HG02798 (cell line): ENCODE measurements around the gene CDH23.

Experiments used
- ATAC-seq: cut with Tn5 transposase; IDR thresholded peaks from one replicate; pipeline ENCODE4 v1.9.1; 2021; ENCODE audit warnings: mild to moderate bottlenecking; ENCODE audit not compliant: unreplicated experiment, poor library complexity

Gene CDH23

DNA sequence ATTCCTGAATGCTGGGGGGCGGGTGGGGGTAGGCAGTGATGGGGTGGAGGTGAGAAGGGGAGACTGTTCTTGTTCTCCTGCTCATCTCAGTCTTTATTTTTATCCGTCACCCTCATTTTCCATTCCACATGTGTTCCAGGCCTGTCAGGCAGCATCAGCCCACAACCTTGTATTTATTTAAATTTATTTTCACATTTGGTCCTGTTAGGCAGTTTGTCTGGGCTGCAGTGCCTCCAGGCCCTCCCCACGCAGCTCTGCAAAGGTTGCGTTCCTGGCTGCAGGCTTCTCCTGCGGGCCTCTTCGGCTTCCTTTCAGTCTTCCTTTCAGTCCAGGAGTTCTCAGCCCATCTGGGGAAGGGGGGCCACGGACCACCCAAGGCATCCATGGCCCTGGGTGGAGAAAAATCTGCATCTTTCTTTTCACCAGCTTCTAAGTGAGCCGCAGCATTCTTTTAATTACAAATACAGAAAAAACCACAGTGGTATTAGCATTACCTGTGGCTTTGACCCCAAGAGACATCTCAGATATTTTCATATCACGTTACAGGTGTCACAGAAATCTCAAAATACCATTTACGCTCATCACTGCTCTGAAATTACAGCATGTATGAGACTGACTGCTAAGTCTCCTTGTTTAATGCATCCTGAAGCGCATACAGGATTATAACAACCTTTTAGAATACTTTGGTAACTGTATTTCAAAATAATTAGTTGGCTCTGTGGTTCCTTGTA, 228.9 kb downstream of the CDH23 start:
- no peak for ATAC-seq

DNA sequence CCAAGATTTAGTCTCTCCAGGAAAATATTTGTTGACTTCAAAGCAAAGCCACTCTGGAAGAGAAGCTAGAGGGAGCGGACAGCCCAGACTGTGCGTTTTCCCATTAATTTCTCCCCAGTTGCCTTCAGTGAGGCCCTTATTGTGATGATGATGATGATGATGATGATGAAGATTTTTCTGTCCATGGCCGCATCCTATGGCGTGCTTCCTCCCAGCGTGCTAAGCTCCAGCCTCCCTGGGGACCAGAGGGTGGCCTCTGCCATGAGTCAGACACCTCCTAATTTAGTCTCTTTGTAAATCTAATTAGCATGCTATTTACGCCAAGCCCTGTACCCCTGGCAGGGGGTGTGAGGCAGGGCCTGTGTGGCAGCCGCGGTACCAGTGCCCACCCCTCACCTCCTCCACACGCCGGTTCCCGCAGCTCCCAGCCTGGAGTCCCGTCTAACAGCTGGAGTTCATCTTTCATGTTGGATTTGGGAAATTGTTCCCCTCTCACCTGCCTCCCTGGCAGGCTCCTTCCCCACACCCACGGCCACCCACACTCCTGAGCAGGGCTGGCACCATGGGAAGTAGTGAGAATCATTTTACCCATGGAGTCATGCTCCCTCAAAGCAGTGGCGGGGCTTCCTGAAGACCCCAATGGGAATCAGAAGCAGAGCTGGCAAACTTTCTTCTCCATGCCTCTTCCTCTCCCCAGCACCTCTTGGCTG, 230.7 kb downstream of the CDH23 start:
- no peak for ATAC-seq

DNA sequence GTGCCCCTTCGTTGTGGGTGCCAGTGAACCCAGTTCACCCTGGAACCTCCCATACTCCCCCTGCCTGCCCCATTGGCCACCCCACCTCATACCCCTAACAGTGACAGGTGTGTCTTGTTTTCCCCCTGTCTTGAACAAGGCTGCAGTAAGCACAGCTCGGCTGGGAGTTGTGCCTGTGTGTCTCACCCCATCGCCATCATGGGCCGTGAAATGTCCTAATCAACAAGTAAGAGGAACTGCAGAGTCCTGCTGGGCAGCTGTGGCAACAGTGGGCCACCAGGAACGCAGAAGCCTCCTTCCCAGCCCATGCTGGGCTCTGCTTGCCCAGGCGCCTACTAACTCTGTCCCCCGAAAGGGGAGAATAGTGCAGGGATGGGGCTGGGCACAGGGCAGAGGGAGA, 231.2 kb downstream of the CDH23 start:
- no peak for ATAC-seq

DNA sequence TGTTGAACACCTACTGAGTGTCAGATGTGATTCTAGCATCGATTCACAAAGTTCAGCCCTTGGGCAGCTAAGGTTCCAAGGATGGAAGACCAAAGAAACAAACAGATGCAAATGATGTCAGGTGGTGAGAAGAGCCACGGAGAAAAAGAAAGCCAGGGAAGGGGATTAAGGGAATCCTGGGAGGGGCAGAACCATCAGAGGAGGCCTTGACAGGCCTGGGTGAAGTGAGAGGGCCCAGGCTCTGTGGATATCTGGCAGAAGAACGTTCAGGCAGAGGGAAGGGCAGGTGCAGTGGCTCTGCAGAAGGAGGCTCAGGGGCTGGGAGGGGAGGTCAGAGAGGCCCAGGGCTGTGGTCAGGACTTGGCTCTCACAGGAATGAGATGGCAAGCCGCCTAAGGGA, 232.4 kb downstream of the CDH23 start:
- ATAC-seq: no peak

DNA sequence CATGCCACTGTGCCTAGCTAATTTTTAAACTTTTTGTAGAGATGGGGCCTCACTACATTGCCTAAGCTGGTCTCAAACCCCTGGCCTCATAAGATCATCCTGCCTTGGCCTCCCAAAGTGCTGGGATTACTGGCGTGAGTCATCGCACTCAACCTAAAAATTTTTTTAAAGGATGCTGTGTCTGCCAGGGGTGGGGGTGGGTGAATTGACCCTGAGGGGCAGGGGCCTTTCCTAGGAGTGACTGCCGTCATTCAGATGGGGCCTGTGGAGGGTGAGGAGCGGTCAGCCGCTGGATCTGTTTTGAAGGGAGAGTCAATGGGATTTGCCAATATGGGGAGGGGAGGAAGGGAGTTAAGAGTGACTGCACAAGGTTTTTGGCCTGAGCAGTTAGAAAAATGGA, 233.4 kb downstream of the CDH23 start:
- ATAC-seq: no peak

DNA sequence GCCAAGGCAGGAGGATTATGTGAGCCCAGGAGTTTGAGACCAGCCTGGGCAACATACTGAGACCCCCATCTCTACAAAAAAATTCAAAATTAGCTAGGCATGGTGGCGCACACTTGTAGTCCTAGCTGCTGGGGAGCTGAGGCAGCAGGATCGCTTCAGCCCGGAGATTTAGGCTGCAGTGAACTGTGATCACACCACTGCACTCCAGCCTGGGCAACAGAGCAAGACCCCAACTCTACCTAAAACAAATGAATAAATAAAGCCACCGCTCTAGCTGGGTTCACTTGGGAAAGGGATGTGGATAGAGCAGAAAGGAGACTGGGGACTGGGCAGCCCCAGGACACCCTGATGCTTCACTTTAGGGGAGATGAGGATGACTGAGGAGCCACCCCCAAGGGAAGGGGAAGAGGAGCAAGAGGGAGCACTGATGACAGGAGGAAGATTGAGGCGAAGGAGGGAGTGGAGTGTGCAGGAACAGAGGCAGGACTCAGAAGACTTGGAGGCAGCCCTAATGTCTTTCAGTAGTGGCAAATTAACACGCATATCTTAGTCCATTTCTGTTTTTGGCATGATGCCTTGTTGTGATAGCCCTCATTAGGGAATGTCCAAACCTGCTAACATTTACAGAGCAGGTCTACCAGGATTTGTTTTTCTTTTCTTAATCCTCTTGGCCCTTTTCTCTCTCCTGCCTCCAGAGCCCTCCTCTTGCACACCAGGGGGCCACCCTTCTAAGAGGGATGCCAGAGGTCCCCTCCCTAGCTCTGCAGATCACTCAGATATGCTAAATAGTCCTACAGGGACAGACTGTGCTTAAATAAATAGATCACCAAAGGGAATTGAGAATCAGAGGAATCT, 234.5 kb downstream of the CDH23 start:
- no peak for ATAC-seq

DNA sequence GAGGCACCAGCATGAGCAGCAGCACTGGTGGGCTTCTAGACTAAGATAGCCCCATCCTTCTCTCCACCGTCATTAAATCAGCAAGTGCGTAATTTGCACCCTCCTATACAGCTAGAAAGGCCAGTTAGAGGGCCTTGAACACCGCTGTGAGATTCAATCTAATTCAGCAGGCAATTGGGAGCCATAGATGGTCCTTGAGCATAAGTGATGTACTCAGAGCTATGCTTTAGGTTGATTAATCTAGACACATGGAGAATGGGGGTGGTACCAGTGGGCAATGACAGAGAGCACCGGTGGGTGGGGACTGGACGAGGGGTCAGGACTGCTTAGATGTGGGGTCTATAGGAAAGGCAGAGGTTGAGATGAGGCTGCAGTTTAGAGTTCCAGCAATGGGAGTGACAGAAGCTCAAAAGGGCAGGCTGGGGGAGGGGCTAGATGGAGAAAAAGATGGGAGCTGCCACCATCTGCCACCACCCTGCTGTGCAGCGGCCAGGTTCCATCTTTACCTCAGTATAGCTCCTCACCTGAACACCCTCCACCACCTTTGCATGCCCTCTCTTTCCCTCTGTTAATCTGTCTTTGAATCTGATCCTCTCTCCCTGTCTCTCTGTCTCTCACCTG, 235.6 kb downstream of the CDH23 start:
- no peak for ATAC-seq

DNA sequence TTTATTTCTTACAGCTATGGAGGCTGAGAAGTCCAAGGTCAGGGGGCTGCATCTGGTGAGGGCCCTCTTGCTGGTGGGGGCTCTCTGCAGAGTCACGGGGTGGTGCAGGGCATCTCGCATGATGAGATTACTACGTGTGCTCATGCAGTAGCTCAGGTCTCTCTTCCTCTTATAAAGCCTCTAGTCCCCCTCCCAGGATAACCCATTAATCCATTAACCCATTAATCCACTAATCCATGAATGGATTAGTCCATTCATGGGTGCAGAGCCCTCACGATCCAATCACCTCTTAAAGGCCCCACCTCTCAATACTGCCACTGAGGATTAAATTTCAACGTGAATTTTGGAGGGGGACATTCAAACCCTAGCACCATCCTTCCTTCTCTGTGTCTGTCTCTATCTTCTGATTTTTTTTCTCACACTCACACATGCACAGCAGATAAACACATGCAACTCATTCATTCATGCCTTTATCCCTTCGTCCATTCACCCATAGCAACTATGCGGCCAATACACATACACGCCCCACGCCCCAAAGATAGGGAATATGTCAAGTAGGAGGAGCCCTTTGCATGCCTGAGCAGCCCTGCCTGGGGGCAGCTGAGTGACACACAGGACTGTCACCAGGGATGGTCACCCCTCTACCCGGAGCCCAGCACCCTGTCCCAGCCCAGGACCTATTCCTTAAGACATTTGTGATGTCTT, 236.3 kb downstream of the CDH23 start:
- no peak for ATAC-seq

DNA sequence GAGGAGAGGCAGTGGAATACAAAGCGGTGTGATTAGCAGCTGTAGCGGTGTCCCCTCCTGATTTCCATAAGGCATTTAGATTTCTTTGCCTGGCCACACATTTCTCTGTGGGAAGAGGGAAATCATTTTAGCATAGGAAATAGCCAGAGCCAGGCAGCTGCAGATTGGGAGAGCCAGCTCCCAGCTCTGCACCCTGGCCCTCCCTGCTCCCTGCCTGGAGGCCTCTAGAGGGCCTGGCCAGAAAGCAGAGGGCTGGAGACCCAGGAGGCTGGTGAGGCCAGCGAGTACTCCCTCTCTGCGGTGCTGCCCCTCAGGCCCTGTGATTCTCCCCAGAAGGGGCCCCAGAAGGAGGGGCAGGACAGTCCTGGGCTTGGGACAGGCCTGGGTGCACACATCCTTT, 237.2 kb downstream of the CDH23 start:
- ATAC-seq: no peak

DNA sequence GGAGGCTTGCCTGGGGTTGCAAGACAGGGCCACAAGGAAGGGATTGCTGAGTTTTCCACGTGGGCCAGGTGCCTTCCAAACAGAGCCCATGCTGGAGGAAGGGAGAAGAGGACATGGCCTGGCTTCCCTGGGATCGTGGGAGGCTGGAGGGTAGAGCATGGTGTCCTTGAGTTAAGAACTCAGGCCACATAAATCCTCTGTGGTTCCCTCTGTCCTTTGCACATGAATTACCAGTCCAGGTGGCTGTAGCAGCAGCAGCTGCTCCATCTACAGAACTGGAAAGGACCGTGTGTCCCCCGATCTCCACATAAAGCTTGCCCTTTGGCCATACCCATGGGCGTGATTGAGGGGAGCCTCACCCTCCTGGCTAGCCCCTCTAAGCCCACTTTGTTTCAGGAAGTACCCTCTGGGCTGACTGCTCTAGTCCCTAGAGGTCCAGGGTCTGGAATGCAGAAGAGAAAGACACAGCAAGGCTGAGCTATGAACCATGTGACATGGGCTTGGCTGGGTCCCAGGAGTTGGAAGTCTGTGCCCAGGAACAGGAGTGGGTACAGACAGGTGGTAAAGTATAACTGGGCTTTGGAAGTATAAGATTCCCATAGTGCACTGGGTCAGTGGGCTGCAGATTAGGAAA, 237.9 kb downstream of the CDH23 start:
- ATAC-seq: no peak

DNA sequence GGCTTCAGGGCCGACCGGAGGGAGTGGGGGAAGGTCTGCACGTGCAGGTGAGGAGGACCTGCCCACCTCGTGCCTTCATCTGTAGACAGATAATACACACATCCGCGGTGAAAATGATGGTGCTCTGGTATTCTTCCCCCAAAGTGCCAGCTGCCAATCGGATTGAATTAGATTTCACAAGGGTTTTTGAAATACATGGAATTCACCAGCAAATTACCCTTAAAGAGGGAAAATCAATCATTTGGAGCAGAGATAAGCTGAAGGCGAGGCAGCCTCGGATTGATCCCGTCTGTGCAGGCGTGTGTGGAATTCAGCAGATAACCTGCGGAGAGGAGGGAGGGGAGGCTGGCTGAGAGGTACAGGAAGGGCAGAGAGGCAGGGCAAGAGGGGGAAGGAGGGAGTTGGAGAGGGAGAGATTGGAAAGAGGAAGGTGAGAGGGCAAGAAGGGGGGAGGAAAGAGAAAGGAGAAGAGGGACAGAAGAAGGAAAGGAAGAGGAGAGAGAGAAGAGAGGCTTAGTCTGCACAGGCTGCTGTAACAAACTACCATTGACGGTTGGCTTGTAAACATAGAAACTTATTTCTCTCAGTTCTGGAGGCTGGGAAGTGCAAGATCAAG, 238.6 kb downstream of the CDH23 start:
- no peak for ATAC-seq

DNA sequence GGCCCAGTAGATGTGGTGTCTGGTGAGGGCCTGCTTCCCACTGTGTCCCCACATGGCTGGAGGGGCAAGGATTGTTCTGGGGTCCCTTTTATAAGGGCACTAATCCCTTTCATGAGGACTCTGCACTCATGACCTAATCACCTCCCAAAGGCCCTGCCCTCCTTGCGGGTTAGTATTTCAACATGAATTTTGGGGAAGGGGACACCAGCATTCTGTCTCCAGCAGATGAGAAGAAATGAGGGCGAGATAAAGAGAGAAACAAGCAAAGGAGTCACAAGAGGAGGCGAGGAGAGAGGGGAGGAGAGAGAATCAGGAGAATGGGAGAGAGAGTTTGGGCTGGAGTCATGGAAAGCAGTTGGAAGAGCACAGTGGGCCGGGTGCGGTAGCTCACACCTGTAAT, 239.1 kb downstream of the CDH23 start:
- ATAC-seq: no peak

DNA sequence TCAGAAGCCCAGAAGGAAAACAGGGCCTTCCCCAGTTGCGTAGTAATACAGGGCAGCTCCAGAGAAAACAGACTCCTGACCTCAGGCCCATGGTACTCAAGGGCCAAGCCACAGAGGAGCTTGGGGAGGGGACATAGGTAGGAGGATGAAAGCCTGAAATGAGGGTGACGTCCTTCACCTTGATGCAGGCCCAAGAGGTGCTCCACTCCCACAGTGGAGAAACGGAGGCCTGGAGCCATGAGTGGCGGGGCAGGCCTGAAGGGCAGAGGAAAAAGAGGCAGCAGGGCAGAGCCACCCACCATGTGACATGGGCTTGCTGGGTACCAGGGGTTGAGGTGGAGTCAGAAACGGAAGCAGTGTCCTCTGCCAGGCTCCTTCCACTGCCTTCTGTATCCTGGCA, 239.9 kb downstream of the CDH23 start:
- no peak for ATAC-seq

DNA sequence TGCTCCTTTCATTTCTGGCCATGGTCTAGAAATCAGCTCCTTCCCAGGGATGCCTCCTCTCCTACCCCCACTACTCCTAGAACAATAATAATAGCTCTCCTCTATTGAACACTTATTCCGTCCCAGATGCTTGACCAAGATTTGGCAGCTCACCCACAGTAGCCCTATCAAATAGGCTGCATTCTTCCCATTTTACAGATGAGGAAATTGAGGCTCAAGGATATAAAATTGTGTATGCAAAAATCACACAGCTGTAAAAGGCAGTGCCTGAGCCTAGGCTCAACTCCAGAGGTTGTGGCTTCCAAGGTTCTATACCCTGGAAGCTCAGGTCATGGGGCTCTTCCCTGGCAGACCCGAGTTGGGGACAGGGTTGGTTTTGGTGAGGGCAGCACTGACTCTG, 240.6 kb downstream of the CDH23 start:
- ATAC-seq: no peak

DNA sequence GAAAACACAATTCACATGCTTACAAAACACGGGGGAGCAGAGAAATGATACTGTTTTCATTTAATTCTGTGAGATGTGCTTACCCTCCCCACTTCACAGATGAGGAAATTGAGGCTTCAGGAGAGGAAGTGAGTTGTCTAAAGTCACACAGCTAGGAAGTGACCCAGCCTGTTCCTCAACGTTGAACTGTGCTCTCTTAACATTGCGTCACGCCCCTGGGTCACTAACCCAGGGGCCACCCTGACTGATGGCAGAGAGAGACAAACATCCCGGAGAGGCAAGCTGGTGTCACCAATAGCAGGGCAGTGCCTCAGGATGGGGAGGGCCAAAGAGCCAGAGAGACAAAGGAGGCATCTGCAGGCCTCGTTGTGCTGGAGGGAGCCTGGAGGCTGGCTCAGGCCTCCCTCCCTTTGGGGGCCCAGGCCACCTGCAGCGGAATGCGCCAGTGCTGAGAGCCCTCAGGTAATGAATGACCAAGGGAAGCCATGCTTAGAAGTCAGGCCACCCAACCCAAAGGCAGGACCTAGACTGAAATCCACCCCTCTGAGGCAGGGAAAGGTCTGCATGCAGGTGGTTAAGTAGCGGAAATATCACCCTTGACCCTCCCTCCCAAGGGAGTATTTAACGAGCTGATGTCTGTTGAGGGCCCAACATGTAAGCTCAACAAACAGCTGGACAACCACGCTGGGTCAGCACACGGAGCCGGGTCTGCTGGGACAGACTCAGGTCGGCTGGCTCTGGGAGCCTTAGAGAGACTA, 241.5 kb downstream of the CDH23 start:
- no peak for ATAC-seq

DNA sequence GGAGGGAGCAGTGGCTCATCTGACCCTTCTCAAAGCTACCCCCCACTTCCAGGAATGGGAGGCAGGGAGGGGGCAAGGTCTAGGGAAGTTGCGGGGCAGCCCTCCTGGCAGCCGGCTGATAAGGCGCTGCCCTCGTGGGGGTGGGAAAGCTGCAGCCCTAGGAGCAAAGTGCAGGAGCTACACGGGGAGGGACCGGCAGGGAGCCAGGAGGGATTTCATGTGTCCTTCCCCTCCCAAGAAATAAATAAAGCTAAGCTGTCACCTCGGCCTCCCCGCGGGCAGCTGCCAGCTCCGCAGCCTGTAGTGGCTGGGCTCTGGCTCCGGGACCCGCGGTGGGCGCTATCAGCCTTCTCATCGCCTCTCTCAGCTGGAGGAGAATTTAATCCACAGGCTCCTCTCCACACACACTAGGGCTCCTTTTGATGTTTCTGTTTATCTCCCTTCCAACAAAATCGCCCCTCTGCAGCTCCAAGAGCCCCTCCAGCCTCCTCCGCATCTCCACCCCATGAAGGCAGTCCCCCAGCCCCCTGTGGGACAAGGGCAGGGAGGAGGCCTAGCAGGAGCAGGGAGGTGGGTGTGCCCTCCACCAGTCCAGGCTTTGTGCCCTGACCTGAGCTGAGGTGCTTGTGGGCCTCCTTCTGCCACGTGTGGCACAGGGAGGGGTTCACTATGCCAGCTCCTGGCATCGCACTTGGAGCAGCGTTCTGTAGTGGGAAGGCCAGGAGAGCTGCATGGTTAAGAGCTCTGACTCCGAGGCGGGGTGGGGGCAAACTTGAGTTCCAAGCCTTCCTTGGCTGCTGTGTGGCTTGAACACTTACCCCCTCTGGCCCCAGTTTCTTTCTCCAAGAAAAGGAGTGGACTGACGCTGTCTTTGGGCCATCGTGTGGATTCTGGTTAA, 242.4 kb downstream of the CDH23 start:
- no peak for ATAC-seq

DNA sequence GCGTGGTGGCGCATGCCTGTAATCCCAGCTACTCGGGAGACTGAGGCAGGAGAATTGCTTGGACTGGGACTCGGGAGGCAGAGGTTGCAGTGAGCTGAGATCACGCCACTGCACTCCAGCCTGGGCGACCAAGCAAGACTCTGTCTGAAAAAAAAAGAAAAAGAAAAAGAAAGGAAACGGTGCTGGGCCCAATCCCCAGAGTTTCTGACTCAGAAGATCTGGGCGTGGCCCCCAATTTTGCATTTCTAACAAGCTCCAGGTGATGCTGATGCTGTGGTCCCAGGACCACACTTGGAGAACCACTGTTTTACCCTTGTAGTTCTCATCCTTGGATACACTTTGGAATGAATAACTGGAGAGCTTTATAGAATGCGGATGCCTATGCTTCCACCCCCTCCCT, 243.9 kb downstream of the CDH23 start:
- no peak for ATAC-seq

DNA sequence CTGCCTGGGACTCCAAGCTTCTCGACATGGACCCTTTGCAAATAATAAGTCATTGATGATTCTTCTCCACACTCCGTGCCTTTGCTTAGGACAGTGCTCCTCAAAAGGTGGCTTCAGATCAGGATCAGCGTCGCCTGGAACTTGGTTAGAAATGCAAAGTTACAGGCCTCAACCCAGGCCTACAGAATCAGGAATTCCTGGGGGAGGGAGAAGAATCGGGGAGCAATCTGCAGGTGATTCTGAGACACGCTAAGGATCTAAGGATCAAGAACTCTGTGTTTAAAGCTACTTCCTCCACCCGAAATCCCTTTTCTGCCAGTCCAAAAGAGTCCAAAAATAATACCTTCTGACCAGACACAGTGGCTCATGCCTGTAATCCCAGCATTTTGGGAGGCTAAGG, 244.7 kb downstream of the CDH23 start:
- ATAC-seq: no peak
